CD14-positive monocyte (primary cell): ENCODE measurements around the gene DSP. TPM values are rescaled to one million over a fixed set of nuclear protein-coding genes. Genes with fewer than 3 reads are reported as not detected.

Experiments
- DNase-seq, 3 donors: peaks; one replicate each; pipeline ENCODE4 v3.0.0-alpha.2; 2011 to 2022
- H2AFZ ChIP-seq: 2 replicates; pipeline ENCODE4 v1.6.0; 2012; ENCODE audit warnings: mild to moderate bottlenecking, low read depth, low read length, inconsistent platforms; ENCODE audit not compliant: insufficient read depth, poor library complexity, severe bottlenecking
- H3K27ac ChIP-seq, 2 donors: 1 replicate in 1 of 2; 2 replicates in 1 of 2; pipeline ENCODE4 v1.5.1; 2012 to 2013; ENCODE audit warnings: low read length in 2 of 2, control low read depth in 1 of 2, inconsistent platforms in 1 of 2, low read depth in 1 of 2, mild to moderate bottlenecking in 1 of 2
- H3K27me3 ChIP-seq, 2 donors: one replicate each; pipeline versions ENCODE4 v1.6.0 to v1.6.1; 2011 to 2013; ENCODE audit warnings: low read length in 2 of 2; ENCODE audit not compliant: control insufficient read depth in 2 of 2, insufficient read depth in 2 of 2
- H3K36me3 ChIP-seq, 2 donors: replicated peaks in 1 of 2; 1 replicate in 1 of 2; 2 replicates in 1 of 2; pipeline versions ENCODE4 v1.5.1 to v1.6.1; 2012 to 2013; ENCODE audit warnings: low read length in 2 of 2, control low read depth in 1 of 2, inconsistent platforms in 1 of 2, mild to moderate bottlenecking in 1 of 2; ENCODE audit not compliant: insufficient read depth in 2 of 2, control insufficient read depth in 1 of 2
- H3K4me1 ChIP-seq, 2 donors: 1 replicate in 1 of 2; 2 replicates in 1 of 2; pipeline versions ENCODE4 v1.5.1 to v1.6.1; 2012 to 2013; ENCODE audit warnings: low read length in 2 of 2, control low read depth in 1 of 2, inconsistent platforms in 1 of 2, mild to moderate bottlenecking in 1 of 2, moderate library complexity in 1 of 2; ENCODE audit not compliant: insufficient read depth in 2 of 2, control insufficient read depth in 1 of 2
- H3K4me2 ChIP-seq: replicated peaks from 2 replicates; pipeline ENCODE3; 2012; ENCODE audit warnings: low read length, moderate library complexity, mild to moderate bottlenecking; ENCODE audit not compliant: poor library complexity, severe bottlenecking; ENCODE audit errors: extremely low read depth
- H3K4me3 ChIP-seq, 3 experiments: fragments of 200-600 bp in 1 of 3; sonication (generic) in 1 of 3; replicated peaks in 1 of 3; 1 replicate in 2 of 3; 2 replicates in 1 of 3; pipeline ENCODE4 v1.5.1; 2011 to 2013; ENCODE audit warnings: low read length in 3 of 3, mild to moderate bottlenecking in 3 of 3, control low read depth in 2 of 3, low read depth in 2 of 3, inconsistent platforms in 1 of 3, moderate library complexity in 1 of 3
- H3K79me2 ChIP-seq: 2 replicates; pipeline ENCODE4 v1.6.0; 2012; ENCODE audit warnings: mild to moderate bottlenecking, control low read depth, inconsistent platforms, low read length, moderate library complexity; ENCODE audit not compliant: insufficient read depth
- H3K9ac ChIP-seq: 2 replicates; pipeline ENCODE4 v1.6.0; 2017; ENCODE audit warnings: low read length, mild to moderate bottlenecking; ENCODE audit not compliant: insufficient read depth, poor library complexity, severe bottlenecking
- H3K9me3 ChIP-seq, 2 donors: replicated peaks in 1 of 2; 1 replicate in 1 of 2; 2 replicates in 1 of 2; pipeline versions ENCODE4 v1.5.1 to v1.6.1; 2012 to 2013; ENCODE audit warnings: low read length in 2 of 2, control low read depth in 1 of 2; ENCODE audit not compliant: control insufficient read depth in 1 of 2, insufficient read depth in 1 of 2
- H4K20me1 ChIP-seq: 2 replicates; pipeline ENCODE4 v1.6.0; 2012; ENCODE audit warnings: mild to moderate bottlenecking, low read length, control low read depth, moderate library complexity; ENCODE audit not compliant: insufficient read depth
- H3K27ac Mint-ChIP-seq, 7 donors: one replicate each; pipeline ENCODE4 v1.8.0; 2020; ENCODE audit warnings: mild to moderate bottlenecking in 7 of 7, mixed read lengths in 7 of 7, moderate library complexity in 6 of 7, inconsistent platforms in 2 of 7
- H3K27me3 Mint-ChIP-seq, 3 donors: one replicate each; pipeline ENCODE4 v1.8.0; 2021 to 2022; ENCODE audit warnings: low read depth in 3 of 3, mild to moderate bottlenecking in 3 of 3, mixed read lengths in 3 of 3, moderate library complexity in 3 of 3, inconsistent platforms in 1 of 3
- H3K36me3 Mint-ChIP-seq, 2 donors: one replicate each; pipeline ENCODE4 v1.8.0; 2020; ENCODE audit warnings: mixed read lengths in 2 of 2, inconsistent platforms in 1 of 2, mild to moderate bottlenecking in 1 of 2
- H3K4me1 Mint-ChIP-seq: one replicate; pipeline ENCODE4 v1.8.0; 2020; ENCODE audit warnings: mild to moderate bottlenecking, mixed read lengths
- H3K4me3 Mint-ChIP-seq, 2 donors: one replicate each; pipeline ENCODE4 v1.8.0; 2020; ENCODE audit warnings: mild to moderate bottlenecking in 2 of 2, mixed read lengths in 2 of 2, moderate library complexity in 1 of 2
- H3K9me3 Mint-ChIP-seq, 7 donors: one replicate each; pipeline ENCODE4 v1.8.0; 2020 to 2022; ENCODE audit warnings: mixed read lengths in 7 of 7, mild to moderate bottlenecking in 6 of 7, moderate library complexity in 6 of 7, inconsistent platforms in 2 of 7
- WGBS: methylation state at CpG from one replicate; pipeline ENCODE4 v1.1.5; 2013; ENCODE audit warnings: missing lambda C conversion rate; ENCODE audit not compliant: insufficient coverage; 5-methylcytosine and 5-hydroxymethylcytosine counted together
- intact Hi-C, 2 donors: fragments of 100-400 bp; cut with micrococcal nuclease; formaldehyde crosslinking; loops; one replicate each; pipeline versions ENCODE4 v1.15.0 to v1.15.1; 2023
- polyA plus RNA-seq, 3 donors: library from polyadenylated mRNA; depleted of rRNA in 1 of 3; unstranded in 2 of 3; stranded (reverse) in 1 of 3; fragments of 300-500 nt in 2 of 3; fragments of >200 nt in 1 of 3; fragmentation: Illumina TruSeq in 2 of 3; gene quantifications; 1 replicate in 2 of 3; 2 replicates in 1 of 3; pipeline ENCODE4 v1.2.3, GENCODE V29; 2012 to 2021
- TF ChIP-seq, protein P1 (sequence below): fragments of 200-600 bp; IDR thresholded peaks from one replicate; pipeline ENCODE4 v1.8.0; 2022; ENCODE audit warnings: antibody characterized with exemption, mild to moderate bottlenecking

The DSP gene
- polyA plus RNA-seq, 3 donors: not detected

DNA sequence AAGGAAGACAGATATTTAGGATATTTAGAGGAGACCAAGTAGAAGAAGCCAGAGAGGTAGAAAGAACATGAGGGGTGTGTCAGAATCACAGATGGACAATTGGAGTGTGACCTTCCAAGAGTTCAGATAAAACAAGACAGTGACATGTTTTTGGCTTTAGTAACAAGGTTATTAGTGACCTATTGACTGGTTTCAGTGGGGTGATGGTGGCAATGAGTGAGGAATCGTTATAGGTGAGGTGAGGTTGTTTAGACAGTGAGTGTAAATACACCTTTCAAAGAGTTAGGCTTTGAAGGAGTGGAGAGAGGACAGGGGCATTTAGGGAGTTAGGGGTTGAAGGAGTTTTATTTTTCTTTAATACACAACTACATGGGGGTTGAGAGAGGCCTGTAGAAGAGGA lies 51.8 kb downstream of the DSP start:
- H3K4me3 Mint-ChIP-seq: no peak overlapping the region
- Histone ChIP-seq H3K27me3 (no peaks in the 10 kb centered on the region), H3K4me2 (no peak overlapping the region), H2AFZ (no peak overlapping the region), H3K4me3 (no peak overlapping the region), H3K9me3 (no peaks in the 10 kb centered on the region), H3K4me1 (peaks cover 23 to 27% of the 10 kb centered on the region in 2 donors), H3K27ac (no peak overlapping the region), H3K36me3 (peaks cover 45 to 52% of the 10 kb centered on the region in 2 donors), H3K79me2 (peaks cover 39% of the 10 kb centered on the region), H4K20me1 (peaks cover 21% of the 10 kb centered on the region), H3K9ac (no peak overlapping the region)
- intact Hi-C loops: no loop called here
- H3K36me3 Mint-ChIP-seq: peaks cover 35 to 37% of the 10 kb centered on the region in 2 donors
- TF ChIP-seq, protein P1, sequence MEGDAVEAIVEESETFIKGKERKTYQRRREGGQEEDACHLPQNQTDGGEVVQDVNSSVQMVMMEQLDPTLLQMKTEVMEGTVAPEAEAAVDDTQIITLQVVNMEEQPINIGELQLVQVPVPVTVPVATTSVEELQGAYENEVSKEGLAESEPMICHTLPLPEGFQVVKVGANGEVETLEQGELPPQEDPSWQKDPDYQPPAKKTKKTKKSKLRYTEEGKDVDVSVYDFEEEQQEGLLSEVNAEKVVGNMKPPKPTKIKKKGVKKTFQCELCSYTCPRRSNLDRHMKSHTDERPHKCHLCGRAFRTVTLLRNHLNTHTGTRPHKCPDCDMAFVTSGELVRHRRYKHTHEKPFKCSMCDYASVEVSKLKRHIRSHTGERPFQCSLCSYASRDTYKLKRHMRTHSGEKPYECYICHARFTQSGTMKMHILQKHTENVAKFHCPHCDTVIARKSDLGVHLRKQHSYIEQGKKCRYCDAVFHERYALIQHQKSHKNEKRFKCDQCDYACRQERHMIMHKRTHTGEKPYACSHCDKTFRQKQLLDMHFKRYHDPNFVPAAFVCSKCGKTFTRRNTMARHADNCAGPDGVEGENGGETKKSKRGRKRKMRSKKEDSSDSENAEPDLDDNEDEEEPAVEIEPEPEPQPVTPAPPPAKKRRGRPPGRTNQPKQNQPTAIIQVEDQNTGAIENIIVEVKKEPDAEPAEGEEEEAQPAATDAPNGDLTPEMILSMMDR: no peak
- peaks cover 0 to 1% (median 0%) of the 10 kb centered on the region in 3 donors for H3K27me3 Mint-ChIP-seq
- H3K4me1 Mint-ChIP-seq: peaks cover 30% of the 10 kb centered on the region
- no peak for DNase-seq
- peaks cover 0 to 1% (median 0%) of the 10 kb centered on the region in 7 donors for H3K9me3 Mint-ChIP-seq
- 100% methylated on average over 1 of the region's 1 CpG for WGBS
- no peak overlapping the region for H3K27ac Mint-ChIP-seq

DNA sequence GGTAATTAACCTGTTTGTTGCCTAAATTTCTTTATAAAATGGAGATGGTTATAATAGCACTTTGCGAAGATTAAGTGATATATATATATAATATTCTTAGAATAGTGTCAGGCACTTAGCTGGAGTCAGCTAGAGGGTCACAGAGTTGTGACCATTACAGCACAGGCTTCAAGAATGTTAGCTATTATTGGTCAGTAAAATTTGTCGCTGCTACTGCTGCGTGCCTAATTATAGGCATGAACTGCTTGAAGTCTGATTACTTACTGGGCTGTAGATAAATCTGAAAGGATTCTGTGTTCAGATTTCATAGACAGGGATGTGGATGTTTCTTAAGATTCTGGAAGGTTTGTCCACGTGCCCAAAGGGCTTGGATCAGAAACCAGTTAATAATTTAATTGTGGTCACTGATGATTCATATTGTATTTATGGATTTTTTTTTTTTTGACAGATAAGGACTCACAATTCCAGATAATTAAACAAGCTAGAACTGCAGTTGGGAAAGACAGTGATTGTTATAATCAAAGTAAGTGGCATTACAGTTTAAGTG lies 53.2 kb downstream of the DSP start:
- Mint-ChIP-seq H3K36me3 (peaks cover 44 to 51% of the 10 kb centered on the region in 2 donors), H3K4me1 (peaks cover 26% of the 10 kb centered on the region), H3K27ac (no peak overlapping the region), H3K9me3 (peaks cover 0 to 1% (median 0%) of the 10 kb centered on the region in 7 donors), H3K27me3 (peaks cover 0 to 1% (median 0%) of the 10 kb centered on the region in 3 donors), H3K4me3 (no peak overlapping the region)
- Histone ChIP-seq H3K79me2 (peaks cover 37% of the 10 kb centered on the region), H3K36me3 (peaks cover 56 to 66% of the 10 kb centered on the region in 2 donors), H2AFZ (no peak overlapping the region), H3K27me3 (no peaks in the 10 kb centered on the region), H3K4me2 (no peak overlapping the region), H4K20me1 (peaks cover 21% of the 10 kb centered on the region), H3K4me1 (peaks cover 18 to 19% of the 10 kb centered on the region in 2 donors), H3K4me3 (no peak overlapping the region), H3K9me3 (no peaks in the 10 kb centered on the region), H3K9ac (no peak overlapping the region), H3K27ac (no peak overlapping the region)
- 100% methylated on average over 2 of the region's 4 CpGs for WGBS
- TF ChIP-seq, protein P1: no peak
- DNase-seq: no peak
- intact Hi-C loops: no loop called here
